Uterus (tissue), 2 donors: Measurements from ENCODE around the gene DGUOK.
A peak's percentile ranks its signal among the peaks of the same experiment; 100 is the strongest.

Source experiments
- CTCF ChIP-seq, 4 experiments: fragments of 200-600 bp in 2 of 4; fragments of 450-650 bp in 2 of 4; sonication (generic) in 2 of 4; IDR thresholded peaks; one replicate each; pipeline ENCODE4 v1.5.1; 2016 to 2019; ENCODE audit warnings: antibody characterized with exemption in 4 of 4, mild to moderate bottlenecking in 2 of 4, moderate library complexity in 1 of 4
- POLR2A ChIP-seq, 2 donors: fragments of 450-650 bp; IDR thresholded peaks; one replicate each; pipeline ENCODE4 v1.6.1; 2016; ENCODE audit warnings: antibody characterized with exemption in 2 of 2, mild to moderate bottlenecking in 1 of 2, moderate library complexity in 1 of 2

GRCh38 chr2:74002505-74003421 lies 76.1 kb downstream of the DGUOK start:
- peak in 2 of 4 experiments; percentile 29 to 50 for TF ChIP-seq CTCF (IDR thresholded peaks at IDR 0.05)
- peak; percentile 75 to 87 for TF ChIP-seq POLR2A (IDR thresholded peaks at IDR 0.05)
